ENCODE measurements around the gene CDC34.

GRCh38 chr19:483332-484072 is 48.1 kb upstream of the CDC34 start:
- TF ChIP-seq CTCF (IDR thresholded peaks at IDR 0.05; ENCODE audit: borderline replicate concordance, extremely low read depth, low read length, poor library complexity, severe bottlenecking), result no peak
- TF ChIP-seq EZH2 (IDR thresholded peaks at IDR 0.05; ENCODE audit: borderline replicate concordance, low read depth, low read length, severe bottlenecking), result no peak

Measured in DND-41 (cell line).